ENCODE measurements around the gene GALNTL6. TPM values are rescaled to one million over a fixed set of nuclear protein-coding genes. Genes with fewer than 3 reads are reported as not detected.

Gene GALNTL6
- total and polyA plus RNA-seq, 7 experiments from 2014 or later = not detected

GRCh38 chr4:171979461-171979860, 166.3 kb downstream of the GALNTL6 start:
- DNase-seq (no peak), ATAC-seq (no peak)
- no peaks in the 10 kb centered on the region for H3K27me3 ChIP-seq (ENCODE audit: control insufficient read depth in 2 of 2, insufficient read depth in 2 of 2, low read length in 2 of 2)
- peaks cover 0 to 9% (median 0%) of the 10 kb centered on the region in 11 donors for H3K9me3 Mint-ChIP-seq
- ChIA-PET POLR2A (no interaction called here), CTCF (interaction anchor here (0.8 kb wide), 1 partner anchor 48 kb away, joined by 3 read pairs; no protein-coding TSS in a partner anchor)
- H3K9me3 ChIP-seq (ENCODE audit: control insufficient read depth in 2 of 3, low read length in 3 of 3) = no peaks in the 10 kb centered on the region
- no peaks in the 10 kb centered on the region for H3K36me3 Mint-ChIP-seq
- no peak overlapping the region for H3K4me3 Mint-ChIP-seq
- H3K4me1 Mint-ChIP-seq = no peaks in the 10 kb centered on the region
- no peaks in the 10 kb centered on the region for H3K36me3 ChIP-seq (ENCODE audit: control insufficient read depth in 2 of 3, insufficient read depth in 3 of 3, low read length in 3 of 3)
- no peak overlapping the region for H3K27ac Mint-ChIP-seq
- H3K4me3 ChIP-seq (ENCODE audit: low read length) = no peak overlapping the region
- no peak overlapping the region for H3K27ac ChIP-seq (ENCODE audit: low read depth, low read length)
- intact Hi-C loops (cut with micrococcal nuclease) = no loop called here
- H3K4me1 ChIP-seq (ENCODE audit: control insufficient read depth in 2 of 2, insufficient read depth in 2 of 2, low read length in 2 of 2) = no peaks in the 10 kb centered on the region
- H3K27me3 Mint-ChIP-seq = no peaks in the 10 kb centered on the region

DNA sequence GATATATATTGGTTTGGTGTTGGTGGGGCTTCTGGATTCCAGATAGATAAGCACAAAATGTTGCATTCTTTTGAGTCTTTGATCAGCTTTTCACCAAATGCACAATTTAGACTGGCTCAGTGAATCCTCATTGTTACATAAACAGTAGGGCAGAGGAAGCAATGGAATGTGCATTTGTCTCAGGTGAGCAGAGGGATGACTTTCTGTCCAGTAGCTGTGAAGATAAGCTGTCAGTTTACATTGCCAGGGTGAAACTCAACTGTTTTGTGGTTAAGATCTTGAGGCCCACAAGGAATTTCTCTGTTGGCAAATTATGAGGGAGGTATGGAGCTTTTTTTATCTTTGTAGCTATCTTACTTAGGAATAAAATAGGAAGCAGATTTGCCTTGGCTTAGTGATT, 168.0 kb downstream of the GALNTL6 start:
- Histone ChIP-seq H3K9me3 (ENCODE audit: control insufficient read depth in 2 of 3, low read length in 3 of 3) (no peaks in the 10 kb centered on the region), H3K27ac (ENCODE audit: low read depth, low read length) (no peak overlapping the region), H3K4me3 (ENCODE audit: low read length) (no peak overlapping the region), H3K27me3 (ENCODE audit: control insufficient read depth in 2 of 2, insufficient read depth in 2 of 2, low read length in 2 of 2) (no peaks in the 10 kb centered on the region), H3K36me3 (ENCODE audit: control insufficient read depth in 2 of 3, insufficient read depth in 3 of 3, low read length in 3 of 3) (no peaks in the 10 kb centered on the region), H3K4me1 (ENCODE audit: control insufficient read depth in 2 of 2, insufficient read depth in 2 of 2, low read length in 2 of 2) (no peaks in the 10 kb centered on the region)
- intact Hi-C loops (cut with micrococcal nuclease) = no loop called here
- Mint-ChIP-seq H3K27me3 (no peaks in the 10 kb centered on the region), H3K27ac (no peak overlapping the region), H3K36me3 (no peaks in the 10 kb centered on the region), H3K4me3 (no peak overlapping the region), H3K9me3 (peaks cover 0 to 10% (median 2%) of the 10 kb centered on the region in 11 donors), H3K4me1 (no peaks in the 10 kb centered on the region)
- DNase-seq (no peak), ATAC-seq (no peak)
- CTCF ChIA-PET = no interaction called here
- POLR2A ChIA-PET = no interaction called here

DNA sequence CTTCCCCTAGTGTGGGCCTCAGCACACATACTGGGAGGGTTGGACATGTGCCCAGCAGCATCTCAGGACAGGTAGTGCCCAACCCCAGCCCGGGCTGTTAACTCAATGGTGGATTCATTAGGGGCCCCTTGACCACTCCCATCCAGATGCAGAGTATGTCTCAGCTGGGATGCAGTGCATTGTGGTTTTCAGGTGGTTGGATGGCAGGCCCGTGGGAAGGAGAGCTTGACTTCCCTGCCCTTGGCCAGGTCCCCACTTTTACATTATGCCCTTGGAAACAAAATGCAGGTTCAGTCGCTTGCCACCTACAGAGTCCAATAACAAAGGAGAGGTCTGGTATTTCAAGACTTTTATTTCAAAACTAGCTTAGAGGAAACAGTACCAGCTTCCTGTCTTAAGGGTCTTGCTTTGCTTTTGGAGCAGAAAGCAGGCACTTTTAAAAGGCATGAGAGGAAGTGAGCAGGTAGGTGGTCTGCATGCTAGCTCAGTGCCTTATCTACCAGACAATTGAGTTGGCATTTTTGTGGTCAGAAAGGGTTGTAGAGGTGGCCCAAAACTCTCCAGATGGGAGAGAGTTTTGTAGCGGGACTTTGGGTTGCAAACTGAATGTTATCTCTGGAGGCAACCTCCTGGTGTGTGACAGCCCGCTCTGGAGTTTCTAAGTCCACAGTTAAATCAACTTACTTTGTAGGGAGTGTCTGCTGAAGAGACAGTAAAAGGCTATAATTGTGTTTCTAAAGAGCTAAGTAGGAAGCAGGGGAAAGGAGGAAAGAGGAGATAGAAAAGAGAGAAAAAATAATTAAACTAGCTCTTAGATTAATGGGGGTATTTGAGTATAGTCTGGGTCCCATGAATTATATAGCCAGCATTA, 171.0 kb downstream of the GALNTL6 start:
- Mint-ChIP-seq H3K27ac (no peak overlapping the region), H3K9me3 (peaks cover 0 to 35% (median 9%) of the 10 kb centered on the region in 11 donors), H3K4me1 (no peaks in the 10 kb centered on the region), H3K4me3 (no peak overlapping the region), H3K36me3 (no peaks in the 10 kb centered on the region), H3K27me3 (no peaks in the 10 kb centered on the region)
- H3K9me3 ChIP-seq (ENCODE audit: control insufficient read depth in 2 of 3, low read length in 3 of 3) = no peaks in the 10 kb centered on the region
- H3K27ac ChIP-seq (ENCODE audit: low read depth, low read length) = no peak overlapping the region
- intact Hi-C loops (cut with micrococcal nuclease) = no loop called here
- H3K4me3 ChIP-seq (ENCODE audit: low read length) = no peak overlapping the region
- H3K4me1 ChIP-seq (ENCODE audit: control insufficient read depth in 2 of 2, insufficient read depth in 2 of 2, low read length in 2 of 2) = no peaks in the 10 kb centered on the region
- no peaks in the 10 kb centered on the region for H3K27me3 ChIP-seq (ENCODE audit: control insufficient read depth in 2 of 2, insufficient read depth in 2 of 2, low read length in 2 of 2)
- ATAC-seq (no peak), DNase-seq (no peak)
- ChIA-PET CTCF (no interaction called here), POLR2A (no interaction called here)
- H3K36me3 ChIP-seq (ENCODE audit: control insufficient read depth in 2 of 3, insufficient read depth in 3 of 3, low read length in 3 of 3) = no peaks in the 10 kb centered on the region

- no peak for DNase-seq
- Histone ChIP-seq H3K27me3 (ENCODE audit: control insufficient read depth in 2 of 2, insufficient read depth in 2 of 2, low read length in 2 of 2) (no peaks in the 10 kb centered on the region), H3K27ac (ENCODE audit: low read depth, low read length) (no peak overlapping the region), H3K9me3 (ENCODE audit: control insufficient read depth in 2 of 3, low read length in 3 of 3) (no peaks in the 10 kb centered on the region), H3K36me3 (ENCODE audit: control insufficient read depth in 2 of 3, insufficient read depth in 3 of 3, low read length in 3 of 3) (no peaks in the 10 kb centered on the region), H3K4me3 (ENCODE audit: low read length) (no peak overlapping the region), H3K4me1 (ENCODE audit: control insufficient read depth in 2 of 2, insufficient read depth in 2 of 2, low read length in 2 of 2) (no peaks in the 10 kb centered on the region)
- ChIA-PET CTCF (no interaction called here), POLR2A (no interaction called here)
- intact Hi-C loops (cut with micrococcal nuclease) = no loop called here
- Mint-ChIP-seq H3K27me3 (no peaks in the 10 kb centered on the region), H3K27ac (no peak overlapping the region), H3K9me3 (peaks cover 0 to 35% (median 9%) of the 10 kb centered on the region in 11 donors), H3K4me3 (no peak overlapping the region), H3K36me3 (no peaks in the 10 kb centered on the region), H3K4me1 (no peaks in the 10 kb centered on the region)
- ATAC-seq = no peak
These were observed 171.9 kb downstream of the GALNTL6 start for GRCh38 chr4:171985129-171985528.

DNA sequence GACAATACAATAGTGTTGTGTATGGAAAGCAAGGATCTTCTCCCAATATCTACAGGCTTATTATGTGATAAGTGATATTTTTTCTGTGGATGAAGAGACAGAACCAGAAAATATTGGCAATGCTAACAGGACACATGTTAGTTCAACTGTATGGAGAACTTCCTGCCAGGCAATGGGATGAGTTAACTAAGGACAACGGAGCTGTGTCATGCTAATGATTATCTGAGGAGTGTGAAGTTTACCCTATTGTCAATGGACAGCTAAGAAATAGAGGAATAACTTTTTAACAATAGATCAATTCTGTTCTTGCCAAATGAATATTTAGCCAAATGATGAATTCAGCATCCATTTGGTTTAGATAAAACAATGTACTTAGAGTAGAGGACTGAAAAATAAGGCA, 180.0 kb downstream of the GALNTL6 start:
- Histone ChIP-seq H3K27ac (ENCODE audit: low read depth, low read length) (no peak overlapping the region), H3K36me3 (ENCODE audit: control insufficient read depth in 2 of 3, insufficient read depth in 3 of 3, low read length in 3 of 3) (no peaks in the 10 kb centered on the region), H3K4me1 (ENCODE audit: control insufficient read depth in 2 of 2, insufficient read depth in 2 of 2, low read length in 2 of 2) (no peaks in the 10 kb centered on the region), H3K9me3 (ENCODE audit: control insufficient read depth in 2 of 3, low read length in 3 of 3) (no peaks in the 10 kb centered on the region), H3K27me3 (ENCODE audit: control insufficient read depth in 2 of 2, insufficient read depth in 2 of 2, low read length in 2 of 2) (no peaks in the 10 kb centered on the region), H3K4me3 (ENCODE audit: low read length) (no peak overlapping the region)
- intact Hi-C loops (cut with micrococcal nuclease) = no loop called here
- Mint-ChIP-seq H3K27ac (no peak overlapping the region), H3K27me3 (no peaks in the 10 kb centered on the region), H3K4me1 (no peaks in the 10 kb centered on the region), H3K36me3 (no peaks in the 10 kb centered on the region), H3K9me3 (peaks cover 0 to 25% (median 6%) of the 10 kb centered on the region in 11 donors), H3K4me3 (no peak overlapping the region)
- ChIA-PET POLR2A (no interaction called here), CTCF (no interaction called here)
- ATAC-seq = no peak
- DNase-seq = no peak

DNA sequence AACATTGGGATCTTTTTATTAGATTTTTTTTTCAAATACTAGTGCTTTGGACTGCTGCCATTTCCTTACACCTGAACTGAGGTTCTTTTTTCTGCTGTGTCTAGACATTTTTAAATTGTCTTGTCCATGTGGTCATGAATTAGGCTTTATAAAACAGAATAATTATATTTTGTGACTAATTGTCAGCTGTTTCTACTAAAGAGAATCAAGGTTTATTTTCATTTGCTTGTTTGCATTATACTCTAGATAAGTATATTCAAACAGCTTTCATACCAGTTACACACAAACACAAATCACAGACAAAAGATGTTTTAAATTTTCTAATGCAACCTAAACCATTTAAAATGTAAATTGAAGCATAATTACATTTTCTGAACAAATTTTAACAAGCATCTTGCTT, 194.7 kb downstream of the GALNTL6 start:
- Histone ChIP-seq H3K4me1 (ENCODE audit: control insufficient read depth in 2 of 2, insufficient read depth in 2 of 2, low read length in 2 of 2) (no peaks in the 10 kb centered on the region), H3K36me3 (ENCODE audit: control insufficient read depth in 2 of 3, insufficient read depth in 3 of 3, low read length in 3 of 3) (no peaks in the 10 kb centered on the region), H3K9me3 (ENCODE audit: control insufficient read depth in 2 of 3, low read length in 3 of 3) (no peaks in the 10 kb centered on the region), H3K27me3 (ENCODE audit: control insufficient read depth in 2 of 2, insufficient read depth in 2 of 2, low read length in 2 of 2) (no peaks in the 10 kb centered on the region), H3K4me3 (ENCODE audit: low read length) (no peak overlapping the region), H3K27ac (ENCODE audit: low read depth, low read length) (no peak overlapping the region)
- POLR2A ChIA-PET = no interaction called here
- no peaks in the 10 kb centered on the region for H3K27me3 Mint-ChIP-seq
- peaks cover 0 to 13% (median 2%) of the 10 kb centered on the region in 11 donors for H3K9me3 Mint-ChIP-seq
- intact Hi-C loops (cut with micrococcal nuclease) = no loop called here
- H3K36me3 Mint-ChIP-seq = no peaks in the 10 kb centered on the region
- DNase-seq (no peak), ATAC-seq (no peak)
- no peak overlapping the region for H3K4me3 Mint-ChIP-seq
- H3K27ac Mint-ChIP-seq = no peak overlapping the region
- CTCF ChIA-PET = no interaction called here
- peaks cover 0 to 3% (median 0%) of the 10 kb centered on the region in 7 donors for H3K4me1 Mint-ChIP-seq

Measured in naive thymus-derived CD4-positive, alpha-beta T cell (primary cell).